GM23338 (cell line): ENCODE data around the gene ABCA7. TPM values are rescaled to one million over a fixed set of nuclear protein-coding genes. Genes with fewer than 3 reads are reported as not detected.

Experiments used
- ATAC-seq: fragments of 200-7000 bp; cut with Tn5 transposase; 3 replicates; pipeline ENCODE4 v1.9.1; 2020
- DNase-seq: peaks from one replicate; pipeline ENCODE4 v3.0.0-alpha.2; 2015; ENCODE audit warnings: low spot score
- H2AFZ ChIP-seq: fragments of 200-600 bp; sonication (generic); 2 replicates; pipeline ENCODE4 v1.8.0; 2016; ENCODE audit warnings: antibody characterized with exemption, mild to moderate bottlenecking, moderate library complexity
- H3F3A ChIP-seq: fragments of 200-600 bp; sonication (generic); replicated peaks from 2 replicates; pipeline ENCODE4 v1.8.0; 2017; ENCODE audit warnings: antibody characterized with exemption, mixed run types, low read depth
- H3K27ac ChIP-seq: fragments of 200-600 bp; sonication (generic); 2 replicates; pipeline ENCODE4 v1.6.1; 2016; ENCODE audit warnings: low read depth
- H3K27me3 ChIP-seq: fragments of 200-600 bp; sonication (generic); 2 replicates; pipeline ENCODE4 v1.8.0; 2016; ENCODE audit warnings: mild to moderate bottlenecking, mixed run types, moderate library complexity; ENCODE audit not compliant: insufficient read depth
- H3K36me3 ChIP-seq: fragments of 200-600 bp; sonication (generic); 2 replicates; pipeline ENCODE4 v1.8.0; 2016; ENCODE audit warnings: mild to moderate bottlenecking; ENCODE audit not compliant: insufficient read depth
- H3K4me1 ChIP-seq: fragments of 200-600 bp; sonication (generic); 2 replicates; pipeline ENCODE4 v1.8.0; 2016; ENCODE audit warnings: mild to moderate bottlenecking, moderate library complexity; ENCODE audit not compliant: insufficient read depth
- H3K4me2 ChIP-seq: fragments of 200-600 bp; sonication (generic); 2 replicates; pipeline ENCODE4 v1.7.1; 2017; ENCODE audit warnings: mixed run types
- H3K4me3 ChIP-seq: fragments of 200-600 bp; sonication (generic); 2 replicates; pipeline ENCODE4 v1.6.1; 2016; ENCODE audit warnings: mixed run types
- H3K79me2 ChIP-seq: fragments of 200-600 bp; sonication (generic); replicated peaks from 2 replicates; pipeline ENCODE4 v1.8.0; 2017; ENCODE audit warnings: mild to moderate bottlenecking; ENCODE audit not compliant: insufficient read depth
- H3K9me2 ChIP-seq: fragments of 200-600 bp; sonication (generic); 2 replicates; pipeline ENCODE4 v1.8.0; 2017; ENCODE audit not compliant: insufficient read depth
- H4K20me1 ChIP-seq: fragments of 200-600 bp; sonication (generic); replicated peaks from 2 replicates; pipeline ENCODE4 v1.8.0; 2017; ENCODE audit warnings: mild to moderate bottlenecking; ENCODE audit not compliant: insufficient read depth
- H3K27ac Mint-ChIP-seq: 2 replicates; pipeline ENCODE4 v1.8.0; 2020; ENCODE audit warnings: inconsistent platforms, mild to moderate bottlenecking, moderate library complexity, mixed read lengths
- H3K27me3 Mint-ChIP-seq: 3 replicates; pipeline ENCODE4 v1.8.0; 2022; ENCODE audit warnings: low read depth, mild to moderate bottlenecking, moderate library complexity, mixed read lengths, inconsistent platforms; ENCODE audit not compliant: insufficient read depth, poor library complexity
- H3K36me3 Mint-ChIP-seq: 3 replicates; pipeline ENCODE4 v1.8.0; 2021; ENCODE audit warnings: low read depth, mild to moderate bottlenecking, inconsistent platforms, moderate library complexity, mixed read lengths
- H3K4me1 Mint-ChIP-seq: 3 replicates; pipeline ENCODE4 v1.8.0; 2020; ENCODE audit warnings: mild to moderate bottlenecking, inconsistent platforms, mixed read lengths
- H3K4me3 Mint-ChIP-seq: 3 replicates; pipeline ENCODE4 v1.8.0; 2021; ENCODE audit warnings: moderate library complexity, mild to moderate bottlenecking, inconsistent platforms, mixed read lengths
- H3K9me3 Mint-ChIP-seq: 3 replicates; pipeline ENCODE4 v1.8.0; 2020; ENCODE audit warnings: moderate library complexity, mild to moderate bottlenecking, inconsistent platforms, mixed read lengths
- CREB1 ChIP-seq: fragments of 250-450 bp; sonication (Bioruptor Pico); IDR thresholded peaks from 2 replicates; pipeline ENCODE4 v1.5.0; 2020; ENCODE audit warnings: low read depth, mild to moderate bottlenecking, moderate library complexity
- CTCF ChIP-seq, 2 experiments: fragments of 200-600 bp in 1 of 2; sonication (generic) in 1 of 2; conservative IDR thresholded peaks; 2 replicates each; pipeline versions ENCODE4 v1.5.1 to v1.6.1; 2016 to 2017; ENCODE audit warnings: antibody characterized with exemption in 2 of 2, low read depth in 2 of 2, mild to moderate bottlenecking in 2 of 2, moderate library complexity in 1 of 2
- ETS1 ChIP-seq: IDR thresholded peaks from 2 replicates; pipeline ENCODE4 v1.6.1; 2016; ENCODE audit warnings: antibody characterized with exemption
- EZH2 ChIP-seq: fragments of 200-600 bp; sonication (generic); IDR thresholded peaks from one replicate; pipeline ENCODE4 v1.8.0; 2017; ENCODE audit warnings: antibody characterized with exemption, mild to moderate bottlenecking, low read depth; ENCODE audit not compliant: unreplicated experiment
- EZH2phosphoT487 ChIP-seq: fragments of 200-600 bp; sonication (generic); IDR thresholded peaks from one replicate; pipeline ENCODE4 v1.8.1; 2018; ENCODE audit warnings: antibody characterized with exemption; ENCODE audit not compliant: unreplicated experiment
- JUNB ChIP-seq: IDR thresholded peaks from one replicate; pipeline ENCODE4 v1.6.1; 2016; ENCODE audit warnings: antibody characterized with exemption; ENCODE audit not compliant: unreplicated experiment
- NANOG ChIP-seq: IDR thresholded peaks from 2 replicates; pipeline ENCODE4 v1.6.1; 2016; ENCODE audit warnings: antibody characterized with exemption, borderline replicate concordance
- POLR2AphosphoS5 ChIP-seq: IDR thresholded peaks from 2 replicates; pipeline ENCODE4 v1.6.1; 2016; ENCODE audit warnings: antibody characterized with exemption, low read depth
- REST ChIP-seq: IDR thresholded peaks from one replicate; pipeline ENCODE4 v1.6.1; 2018; ENCODE audit warnings: antibody characterized with exemption; ENCODE audit not compliant: unreplicated experiment
- STAT1 ChIP-seq: IDR thresholded peaks from one replicate; pipeline ENCODE4 v1.6.1; 2016; ENCODE audit warnings: antibody characterized with exemption; ENCODE audit not compliant: unreplicated experiment
- ZNF114 ChIP-seq: fragments of 250-450 bp; sonication (Bioruptor Pico); IDR thresholded peaks from 2 replicates; pipeline ENCODE4 v1.5.0; 2020; ENCODE audit warnings: mild to moderate bottlenecking, moderate library complexity
- ZNF331 ChIP-seq: fragments of 250-450 bp; sonication (Bioruptor Pico); IDR thresholded peaks from 2 replicates; pipeline ENCODE4 v1.5.0; 2020; ENCODE audit warnings: low read depth, mild to moderate bottlenecking, moderate library complexity
- ZNF462 ChIP-seq: fragments of 250-450 bp; sonication (Bioruptor Pico); IDR thresholded peaks from 2 replicates; pipeline ENCODE4 v1.5.0; 2020; ENCODE audit warnings: mild to moderate bottlenecking, moderate library complexity
- polyA plus RNA-seq: library from polyadenylated mRNA; unstranded; fragments of >200 nt; fragmentation: Nextera tagmentation; extraction: Ambion mirVana; gene quantifications from 2 replicates; pipeline ENCODE4 v1.2.1, GENCODE V29; 2016
- total RNA-seq: library from RNA; depleted of rRNA; stranded (reverse); fragments of >200 nt; shearing (Covaris generic); gene quantifications from 2 replicates; pipeline ENCODE4 v1.2.3, GENCODE V29; 2014

ABCA7 gene
- total and polyA plus RNA-seq, 2 experiments from 2014 or later: 22.2 to 27.4 TPM

GRCh38 chr19:1101337-1101698 lies 61.4 kb downstream of the ABCA7 start:
- Histone ChIP-seq H2AFZ (peak overlapping the region; percentile 70), H3K4me2 (0 out of 2 replicates have a peak overlapping the region, but pooled peaks have one; percentile 27)
- DNase-seq: peak; percentile 26

More at GRCh38 chr19:1101337-1101698, 61.4 kb downstream of the ABCA7 start:
- Histone ChIP-seq H3K27me3 (no peaks in the 10 kb centered on the region), H3K9me2 (no peaks in the 10 kb centered on the region), H3K79me2 (no peaks in the 10 kb centered on the region), H3K4me1 (peaks cover 11% of the 10 kb centered on the region), H3K36me3 (no peaks in the 10 kb centered on the region), H4K20me1 (no peaks in the 10 kb centered on the region), H3K27ac (peak overlapping the region; percentile 89), H3F3A (peaks cover 21% of the 10 kb centered on the region), H3K4me3 (no peak overlapping the region)
- ATAC-seq: no peak
- Mint-ChIP-seq H3K9me3 (no peaks in the 10 kb centered on the region), H3K4me3 (no peak overlapping the region; the same call in 2 of the 3 replicates), H3K4me1 (peaks cover 20% of the 10 kb centered on the region; the same call in 2 of the 3 replicates), H3K36me3 (peaks cover 8% of the 10 kb centered on the region), H3K27ac (peak overlapping the region; percentile 89), H3K27me3 (peaks cover 24% of the 10 kb centered on the region)
- TF ChIP-seq JUNB (no peak), EZH2 (no peak), EZH2phosphoT487 (no peak), CREB1 (CRISPR knock-in tag) (no peak), CTCF (conservative IDR thresholded peaks at IDR 0.05; ENCODE audit: low read depth in 2 of 2) (no peak), ETS1 (no peak), ZNF462 (CRISPR knock-in tag) (no peak), NANOG (no peak), POLR2AphosphoS5 (no peak), REST (no peak), ZNF114 (CRISPR knock-in tag) (no peak), STAT1 (no peak), ZNF331 (no peak)
